K562 (cell line): ENCODE data around the gene NAIF1. TPM values are rescaled to one million over a fixed set of nuclear protein-coding genes. Genes with fewer than 3 reads are reported as not detected.

ENCODE experiments used
- BHLHE40 ChIP-seq: IDR thresholded peaks from 2 replicates; pipeline ENCODE4 v1.6.1; 2011; ENCODE audit warnings: low read length, improper control_type of control experiment
- CBFB ChIP-seq: sonication (generic); formaldehyde crosslinking; IDR thresholded peaks from 2 replicates; pipeline ENCODE4 v1.4.0; 2020; ENCODE audit warnings: mild to moderate bottlenecking, missing genetic modification reagents
- CEBPB ChIP-seq: fragments of 450-650 bp; IDR thresholded peaks from 2 replicates; pipeline ENCODE4 v1.6.1; 2016; ENCODE audit warnings: missing genetic modification characterization, missing compliant biosample characterization
- FOSL1 ChIP-seq: fragments of 200-800 bp; sonication (Bioruptor generic); conservative IDR thresholded peaks from 2 replicates; pipeline ENCODE4 v1.6.1; 2016; ENCODE audit warnings: missing genetic modification characterization, missing compliant biosample characterization
- KDM1A ChIP-seq, 2 experiments: fragments of 450-650 bp; IDR thresholded peaks; 2 replicates each; pipeline ENCODE4 v1.6.1; 2016; ENCODE audit warnings: mild to moderate bottlenecking in 2 of 2
- NFRKB ChIP-seq: fragments of 450-650 bp; IDR thresholded peaks from 2 replicates; pipeline ENCODE4 v1.6.1; 2016; ENCODE audit warnings: low read depth
- RCOR1 ChIP-seq, 2 experiments: IDR thresholded peaks; 2 replicates each; pipeline ENCODE4 v1.6.1; 2012; ENCODE audit warnings: low read depth in 2 of 2, low read length in 2 of 2, borderline replicate concordance in 1 of 2, improper control_type of control experiment in 1 of 2
- REST ChIP-seq, 2 experiments: fragments of 450-650 bp; formaldehyde crosslinking in 1 of 2; IDR thresholded peaks; 2 replicates each; pipeline versions ENCODE4 v1.4.0 to v1.6.1; 2014 to 2020; ENCODE audit warnings: mild to moderate bottlenecking in 2 of 2, borderline replicate concordance in 1 of 2, low read depth in 1 of 2
- SMARCE1 ChIP-seq: fragments of 450-650 bp; IDR thresholded peaks from 2 replicates; pipeline ENCODE4 v1.7.1; 2016; ENCODE audit warnings: mild to moderate bottlenecking
- STAT5B ChIP-seq: fragments of 250-450 bp; sonication (Bioruptor Pico); IDR thresholded peaks from 2 replicates; pipeline ENCODE4 v1.8.0; 2021; ENCODE audit warnings: mild to moderate bottlenecking, inconsistent platforms
- ZNF253 ChIP-seq: fragments of 250-450 bp; sonication (Bioruptor Pico); conservative IDR thresholded peaks from 2 replicates; pipeline ENCODE4 v1.6.1; 2021; ENCODE audit warnings: mild to moderate bottlenecking
- ZNF398 ChIP-seq: fragments of 250-450 bp; sonication (Bioruptor Pico); IDR thresholded peaks from 2 replicates; pipeline ENCODE4 v1.8.0; 2021; ENCODE audit warnings: moderate library complexity, mild to moderate bottlenecking, inconsistent platforms
- ZNF77 ChIP-seq: fragments of 250-450 bp; sonication (Bioruptor Pico); IDR thresholded peaks from 2 replicates; pipeline ENCODE4 v1.5.0; 2020
- polyA plus RNA-seq, 8 experiments: library from polyadenylated mRNA; depleted of rRNA in 4 of 8; stranded (reverse) in 5 of 8; unstranded in 3 of 8; fragments of >200 nt; fragmentation: Nextera tagmentation in 2 of 8; fragmentation: Illumina TruSeq in 1 of 8; extraction: Ambion mirVana in 2 of 8; extraction: Trizol in 1 of 8; gene quantifications; 2 replicates each; pipeline versions ENCODE4 v1.2.1 to v1.2.3, GENCODE V29; 2011 to 2014; ENCODE audit warnings: inconsistent platforms in 1 of 8, missing spikeins in 1 of 8
- total RNA-seq, 7 experiments: library from RNA; depleted of rRNA in 6 of 7; stranded (reverse); fragments of >200 nt in 6 of 7; fragmentation: Illumina TruSeq in 2 of 7; extraction: Trizol in 2 of 7; gene quantifications; 2 replicates each; pipeline versions ENCODE4 v1.2.1 to v1.2.3, GENCODE V29; 2011 to 2021; ENCODE audit warnings: low replicate concordance in 1 of 7
- TF ChIP-seq, protein P1 (sequence below): fragments of 250-450 bp; sonication (Bioruptor Pico); IDR thresholded peaks from 2 replicates; pipeline ENCODE4 v1.5.0; 2021; ENCODE audit warnings: mild to moderate bottlenecking, borderline replicate concordance
- TF ChIP-seq, protein P2 (sequence below): fragments of 450-650 bp; formaldehyde crosslinking; IDR thresholded peaks from 2 replicates; pipeline ENCODE4 v1.4.0; 2020; ENCODE audit warnings: mild to moderate bottlenecking, moderate library complexity

The NAIF1 gene
- total and polyA plus RNA-seq, 9 of the 15 experiments (the other 6 are each of a cell fraction or from before 2014, with no cell fraction given) = 4.8 to 26.6 (median 17.2) TPM

DNA sequence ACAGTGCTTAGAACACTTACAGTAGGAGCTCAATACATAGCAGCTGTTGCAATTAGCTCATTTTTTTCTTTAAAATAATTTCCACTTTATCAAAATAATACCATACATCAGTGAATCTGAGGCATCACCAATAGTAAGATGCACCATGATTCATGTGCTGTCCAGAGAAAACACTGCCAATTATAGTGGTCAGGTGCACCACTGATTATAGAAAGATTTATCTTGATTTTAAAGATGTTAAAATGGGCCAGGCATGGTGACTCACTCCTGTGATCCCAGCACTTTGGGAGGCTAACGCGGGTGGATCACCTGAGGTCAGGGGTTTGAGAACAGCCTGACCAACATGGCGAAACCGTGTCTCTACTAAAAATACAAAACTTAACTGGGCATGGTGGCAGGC, 39.4 kb downstream of the NAIF1 start (continued):
- TF ChIP-seq REST (IDR thresholded peaks at IDR 0.05; ENCODE audit: borderline replicate concordance) (no peak), REST (CRISPR knock-in tag; IDR thresholded peaks at IDR 0.05; ENCODE audit: low read depth) (no peak), CBFB (CRISPR knock-in tag) (no peak), BHLHE40 (peak; percentile 58), STAT5B (CRISPR knock-in tag) (no peak), ZNF77 (CRISPR knock-in tag) (no peak), FOSL1 (tag) (peak; percentile 84), ZNF398 (CRISPR knock-in tag) (no peak), KDM1A (IDR thresholded peaks at IDR 0.05) (peak; percentile 51 to 60; a peak in 3 of 4 replicates), RCOR1 (IDR thresholded peaks at IDR 0.05; ENCODE audit: borderline replicate concordance in 1 of 2, low read depth in 2 of 2, low read length in 2 of 2) (peak in 1 of 2 experiments; percentile 29; a peak in 1 of 4 replicates), CEBPB (tag) (no peak), ZNF253 (CRISPR knock-in tag) (no peak), NFRKB (no peak), SMARCE1 (0 out of 2 replicates have a peak, but pooled peaks have one; percentile 31)
- TF ChIP-seq, protein P1, sequence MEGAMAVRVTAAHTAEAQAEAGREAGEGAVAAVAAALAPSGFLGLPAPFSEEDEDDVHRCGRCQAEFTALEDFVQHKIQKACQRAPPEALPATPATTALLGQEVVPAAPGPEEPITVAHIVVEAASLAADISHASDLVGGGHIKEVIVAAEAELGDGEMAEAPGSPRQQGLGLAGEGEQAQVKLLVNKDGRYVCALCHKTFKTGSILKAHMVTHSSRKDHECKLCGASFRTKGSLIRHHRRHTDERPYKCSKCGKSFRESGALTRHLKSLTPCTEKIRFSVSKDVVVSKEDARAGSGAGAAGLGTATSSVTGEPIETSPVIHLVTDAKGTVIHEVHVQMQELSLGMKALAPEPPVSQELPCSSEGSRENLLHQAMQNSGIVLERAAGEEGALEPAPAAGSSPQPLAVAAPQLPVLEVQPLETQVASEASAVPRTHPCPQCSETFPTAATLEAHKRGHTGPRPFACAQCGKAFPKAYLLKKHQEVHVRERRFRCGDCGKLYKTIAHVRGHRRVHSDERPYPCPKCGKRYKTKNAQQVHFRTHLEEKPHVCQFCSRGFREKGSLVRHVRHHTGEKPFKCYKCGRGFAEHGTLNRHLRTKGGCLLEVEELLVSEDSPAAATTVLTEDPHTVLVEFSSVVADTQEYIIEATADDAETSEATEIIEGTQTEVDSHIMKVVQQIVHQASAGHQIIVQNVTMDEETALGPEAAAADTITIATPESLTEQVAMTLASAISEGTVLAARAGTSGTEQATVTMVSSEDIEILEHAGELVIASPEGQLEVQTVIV (CRISPR knock-in tag) = no peak
- TF ChIP-seq, protein P2, sequence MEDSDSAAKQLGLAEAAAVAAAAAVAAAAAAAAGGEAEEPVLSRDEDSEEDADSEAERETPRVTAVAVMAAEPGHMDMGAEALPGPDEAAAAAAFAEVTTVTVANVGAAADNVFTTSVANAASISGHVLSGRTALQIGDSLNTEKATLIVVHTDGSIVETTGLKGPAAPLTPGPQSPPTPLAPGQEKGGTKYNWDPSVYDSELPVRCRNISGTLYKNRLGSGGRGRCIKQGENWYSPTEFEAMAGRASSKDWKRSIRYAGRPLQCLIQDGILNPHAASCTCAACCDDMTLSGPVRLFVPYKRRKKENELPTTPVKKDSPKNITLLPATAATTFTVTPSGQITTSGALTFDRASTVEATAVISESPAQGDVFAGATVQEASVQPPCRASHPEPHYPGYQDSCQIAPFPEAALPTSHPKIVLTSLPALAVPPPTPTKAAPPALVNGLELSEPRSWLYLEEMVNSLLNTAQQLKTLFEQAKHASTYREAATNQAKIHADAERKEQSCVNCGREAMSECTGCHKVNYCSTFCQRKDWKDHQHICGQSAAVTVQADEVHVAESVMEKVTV (CRISPR knock-in tag) = no peak
